Measurements from ENCODE around the gene SYNCRIP.
"Not testable (repeated sequence)": the region's sequence is repeated elsewhere in the genome, so short reads cannot be mapped to it uniquely, and the experiment has no call there.

SYNCRIP gene

DNA sequence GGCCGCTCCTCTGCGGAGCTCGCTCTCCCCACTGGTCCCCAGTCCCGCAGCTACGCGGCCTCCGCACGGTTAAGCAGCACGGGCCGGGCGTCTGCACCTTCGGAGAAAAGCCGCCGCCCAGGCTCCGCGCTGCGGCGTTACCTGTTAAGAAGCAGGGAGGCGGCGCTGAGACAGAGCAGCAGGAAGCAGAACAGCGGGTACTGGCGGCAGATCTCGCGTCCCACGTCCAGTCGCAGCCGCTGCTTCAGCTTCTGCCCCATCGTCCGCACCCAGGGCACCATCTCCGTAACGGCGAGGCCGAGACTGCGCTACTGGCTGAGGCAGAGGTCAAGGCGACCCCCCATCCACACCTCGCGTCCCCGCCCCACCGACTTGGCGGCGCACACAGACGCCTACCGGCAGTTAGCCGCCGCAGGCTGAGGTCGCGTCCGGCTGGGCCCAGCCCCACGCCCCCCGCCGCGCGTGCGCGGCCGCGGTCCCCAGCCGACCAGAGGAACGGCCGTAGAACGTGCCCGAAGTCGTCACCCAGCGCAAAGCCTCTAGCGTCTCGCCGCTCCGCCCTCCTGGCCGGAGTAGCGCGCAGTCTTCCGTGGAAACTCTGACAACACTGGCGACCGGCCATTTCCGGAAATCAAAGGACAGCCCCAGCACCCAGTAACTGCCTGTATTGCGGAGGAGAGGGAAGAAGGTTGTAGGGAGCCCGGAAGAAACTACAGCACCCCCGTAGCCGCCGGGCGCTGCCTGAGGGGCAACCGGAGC lies 49.1 kb downstream of the SYNCRIP start, which contains the start of gene SNX14:
SNX14 (minus strand) TSS at position 421 of the 759 bp plus-strand sequence; CDS start at position 281, 140 bp downstream.
- peak; percentile 65 to 66 for DNase-seq

DNA sequence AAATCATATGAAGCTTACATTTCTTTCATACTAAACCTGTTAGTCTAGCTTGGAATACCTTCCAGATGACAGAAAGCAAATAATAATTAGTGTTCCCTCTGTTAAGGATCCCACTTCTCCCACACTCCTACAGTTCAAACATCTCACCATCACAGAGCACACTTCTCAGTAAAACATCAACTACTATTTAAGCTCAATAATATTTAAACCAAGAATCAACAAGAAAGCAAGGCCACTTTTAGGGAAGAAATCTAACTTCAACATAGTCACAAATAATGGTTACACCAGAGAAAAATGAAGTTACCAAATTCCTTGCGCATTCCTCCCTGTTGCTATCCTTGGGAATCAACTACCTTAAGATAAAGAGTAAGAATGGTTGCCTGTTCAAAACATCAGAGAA lies 50.7 kb downstream of the SYNCRIP start:
- no peak for DNase-seq

DNA sequence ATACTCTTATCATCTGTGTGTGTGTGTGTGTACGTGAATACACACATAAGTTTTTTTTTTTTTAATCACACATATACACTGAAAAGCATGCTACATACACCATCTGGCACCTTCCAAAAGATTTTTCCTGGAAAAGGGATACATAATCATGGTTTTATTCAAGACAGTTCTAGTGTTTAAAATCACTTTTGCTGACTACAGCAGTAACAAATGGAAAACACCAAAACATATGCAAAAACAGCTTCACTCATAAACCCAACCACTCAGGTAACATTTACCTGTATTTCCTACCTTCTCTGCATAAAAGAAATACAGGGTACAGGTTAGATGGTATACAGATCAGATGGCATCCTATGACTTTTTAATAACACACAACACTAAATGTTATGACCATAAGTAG lies 51.5 kb downstream of the SYNCRIP start:
- DNase-seq, result no peak

DNA sequence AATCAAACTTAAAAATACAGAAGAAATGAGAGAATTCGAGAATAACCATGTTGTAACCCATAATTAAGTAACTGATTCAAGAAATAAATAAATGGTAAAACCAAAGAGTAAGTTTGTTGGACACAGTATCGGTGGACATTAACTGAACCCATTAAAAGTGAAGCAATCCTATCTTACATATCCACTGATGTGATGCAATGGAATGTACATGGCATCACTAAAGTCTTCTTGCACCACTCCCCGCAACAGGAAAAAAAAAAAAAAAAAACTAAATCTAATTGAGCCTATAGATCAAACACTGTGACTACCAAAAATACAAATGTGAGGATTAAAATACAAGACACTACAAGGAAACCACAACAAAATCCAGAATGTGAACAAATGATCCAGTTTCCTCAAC lies 56.9 kb downstream of the SYNCRIP start:
- no peak for DNase-seq

DNA sequence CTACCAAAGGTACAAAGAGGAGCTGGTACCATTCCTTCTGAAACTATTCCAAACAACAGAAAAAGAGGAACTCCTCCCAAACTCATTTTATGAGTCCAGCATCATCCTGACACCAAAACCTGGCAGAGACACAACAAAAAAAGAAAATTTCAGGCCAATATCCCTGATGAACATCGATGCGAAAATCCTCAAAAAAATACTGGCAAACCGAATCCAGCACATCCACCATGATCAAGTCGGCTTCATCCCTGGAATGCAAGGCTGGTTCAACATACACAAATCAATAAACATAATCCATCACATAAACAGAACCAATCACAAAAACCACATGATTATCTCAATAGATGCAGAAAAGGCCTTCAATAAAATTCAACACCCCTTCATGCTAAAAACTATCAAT lies 59.9 kb downstream of the SYNCRIP start:
- DNase-seq, result not testable (repeated sequence)

DNA sequence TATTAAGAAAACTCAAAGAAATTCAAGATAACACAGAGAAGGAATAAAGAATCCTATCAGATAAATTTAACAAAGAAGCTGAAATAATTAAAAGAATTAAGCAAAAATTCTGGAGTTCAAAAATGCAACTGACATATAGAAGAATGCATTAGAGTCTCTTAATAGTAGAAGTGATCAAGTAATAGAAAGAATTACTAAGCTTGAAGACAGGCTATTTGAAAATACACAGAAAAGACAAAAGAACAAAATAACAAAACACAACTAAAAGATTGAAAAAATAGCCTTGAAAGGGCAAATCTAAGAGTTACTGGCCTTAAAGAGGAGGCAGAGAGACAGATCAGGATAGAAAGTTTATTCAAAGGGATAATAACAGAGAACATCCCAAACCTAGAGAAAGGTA lies 61.1 kb downstream of the SYNCRIP start:
- DNase-seq, result no peak

DNA sequence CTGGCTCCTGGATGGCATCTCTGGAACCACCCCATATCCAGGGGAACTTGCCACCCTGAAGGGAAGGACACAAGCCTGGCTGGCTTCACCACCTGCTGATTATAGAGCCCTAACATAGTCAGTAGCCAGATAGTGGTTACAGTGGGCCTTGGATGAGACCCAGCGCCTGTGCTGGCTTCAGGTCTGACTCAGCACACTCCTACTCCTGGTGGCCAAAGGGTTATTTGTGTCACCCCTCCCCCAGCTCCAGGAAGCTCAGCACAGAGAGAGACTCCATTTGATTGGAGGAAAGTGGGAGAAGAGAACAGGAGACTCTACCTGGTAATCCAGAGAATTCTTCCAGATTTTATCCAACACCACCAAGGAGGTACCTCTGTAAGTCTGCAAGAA lies 61.8 kb downstream of the SYNCRIP start:
- no peak for DNase-seq

DNA sequence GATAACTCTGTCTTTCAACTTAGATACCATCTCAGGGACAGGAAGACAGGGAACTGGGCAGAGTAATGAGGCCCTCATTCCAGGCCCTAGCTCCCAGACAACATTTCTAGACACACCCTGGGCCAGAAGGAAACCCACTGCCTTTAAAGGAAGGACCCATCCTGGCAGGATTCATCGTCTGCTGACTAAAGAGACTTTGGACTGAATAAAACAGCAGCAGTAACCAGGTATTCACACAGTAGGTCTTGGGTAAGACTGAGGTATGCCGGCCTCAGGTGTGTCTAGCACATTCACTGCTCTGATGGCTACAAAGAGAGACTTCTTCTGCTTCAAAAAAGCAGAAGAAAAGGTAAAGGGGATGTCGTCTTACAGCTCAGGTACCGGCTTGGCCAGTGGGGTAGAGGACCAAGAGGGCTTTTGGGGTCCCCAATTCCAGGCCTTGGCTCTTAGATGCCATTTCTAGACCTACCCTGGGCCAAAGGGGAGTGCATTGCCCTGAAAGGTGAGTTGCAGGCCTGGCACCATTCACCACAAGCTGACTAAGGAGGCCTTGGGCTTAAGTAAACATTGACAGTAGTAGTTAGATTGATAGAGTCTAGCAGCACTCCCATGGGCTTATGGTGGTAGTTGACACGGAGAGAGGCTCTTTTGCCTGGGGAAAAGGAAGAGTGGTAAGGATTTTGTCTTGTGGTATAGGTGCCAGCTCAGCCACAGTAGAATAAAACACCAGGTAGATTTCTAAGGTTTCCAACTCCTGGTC lies 62.4 kb downstream of the SYNCRIP start:
- no peak for DNase-seq

DNA sequence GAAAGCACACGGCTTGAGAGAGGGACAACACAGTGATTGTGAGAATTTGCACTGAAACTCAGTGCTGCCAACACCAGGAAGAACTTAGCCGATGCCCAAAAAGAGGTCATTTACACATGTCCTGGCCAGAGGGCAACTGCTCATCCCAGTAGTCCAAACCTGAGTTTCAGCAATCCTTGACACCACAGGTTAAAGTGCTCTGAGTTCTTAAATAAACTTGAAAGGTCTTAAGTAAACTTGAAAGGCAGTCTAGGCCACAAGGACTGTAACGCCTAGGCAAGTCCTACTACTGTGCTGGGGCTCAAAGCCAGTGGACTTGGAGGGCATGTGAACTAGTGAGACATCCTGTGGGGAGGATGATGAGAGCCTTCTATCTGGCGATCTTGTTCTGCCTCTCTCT lies 63.1 kb downstream of the SYNCRIP start:
- no peak for DNase-seq

DNA sequence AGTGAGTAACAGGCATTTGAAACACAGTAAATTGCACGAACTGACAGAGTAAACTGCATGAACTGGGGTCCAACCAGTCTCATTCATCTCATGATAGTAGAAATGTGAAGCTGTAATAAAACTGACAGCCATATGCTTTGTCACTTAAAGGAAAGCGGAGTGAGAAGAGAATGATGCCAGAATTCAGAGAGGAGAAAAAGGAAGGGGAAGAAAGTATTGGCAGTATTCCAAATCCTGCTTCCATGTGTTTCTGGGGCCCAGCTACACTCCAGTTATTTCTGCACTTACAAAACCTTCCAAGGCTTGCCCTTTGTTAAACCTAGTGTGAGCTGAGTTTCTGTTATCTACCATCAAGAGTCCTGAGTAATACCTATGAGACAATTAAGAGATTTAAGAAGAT lies 66.2 kb downstream of the SYNCRIP start:
- no peak for DNase-seq

DNA sequence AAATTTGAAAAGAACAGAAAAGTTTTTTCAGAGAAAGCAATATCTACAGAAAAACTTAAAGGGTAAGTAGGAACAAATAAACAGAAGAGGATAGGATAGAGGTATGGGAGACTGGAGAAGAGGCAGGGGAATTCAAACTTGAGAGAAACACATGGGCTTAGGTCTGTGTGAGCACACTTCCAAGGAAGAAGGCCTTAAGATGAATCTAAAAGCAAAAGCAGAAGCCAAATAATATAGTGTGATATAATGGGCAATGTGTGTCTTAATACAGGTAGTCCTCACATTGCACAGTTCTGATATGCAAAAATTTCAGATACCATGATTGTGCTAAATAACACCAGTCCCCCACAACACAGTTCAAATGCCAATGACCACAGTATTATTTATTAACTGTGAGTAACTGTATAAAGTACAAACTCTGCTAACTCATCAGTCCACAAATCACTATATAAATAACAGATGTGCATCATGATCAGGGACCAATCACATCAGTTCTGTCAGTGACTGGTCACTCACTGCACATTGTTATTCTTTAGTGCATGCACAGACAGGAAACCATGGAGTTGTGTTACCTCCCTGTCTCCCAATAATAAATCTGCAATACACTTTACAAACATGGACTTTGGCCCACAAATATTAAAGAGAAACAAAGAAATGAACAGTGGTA lies 67.6 kb downstream of the SYNCRIP start:
- DNase-seq, result no peak

DNA sequence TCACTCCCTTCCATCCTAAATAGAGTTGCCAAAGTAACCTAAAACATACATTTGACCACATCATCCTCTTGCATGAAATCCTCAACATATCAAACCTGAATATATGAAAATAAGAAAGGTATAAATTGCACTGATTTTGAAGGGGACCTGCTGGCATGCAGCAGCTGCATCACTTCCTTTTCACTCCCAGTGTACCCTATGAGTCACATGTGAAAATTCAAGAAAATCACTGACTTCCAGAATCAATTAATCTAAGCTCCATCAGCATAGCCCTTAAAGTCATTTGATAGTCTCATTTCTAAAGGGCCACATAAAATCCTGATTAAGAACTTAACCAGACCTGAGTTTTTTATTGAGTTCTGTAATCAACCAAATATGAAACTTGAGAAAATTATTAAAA lies 73.4 kb downstream of the SYNCRIP start:
- DNase-seq, result no peak

DNA sequence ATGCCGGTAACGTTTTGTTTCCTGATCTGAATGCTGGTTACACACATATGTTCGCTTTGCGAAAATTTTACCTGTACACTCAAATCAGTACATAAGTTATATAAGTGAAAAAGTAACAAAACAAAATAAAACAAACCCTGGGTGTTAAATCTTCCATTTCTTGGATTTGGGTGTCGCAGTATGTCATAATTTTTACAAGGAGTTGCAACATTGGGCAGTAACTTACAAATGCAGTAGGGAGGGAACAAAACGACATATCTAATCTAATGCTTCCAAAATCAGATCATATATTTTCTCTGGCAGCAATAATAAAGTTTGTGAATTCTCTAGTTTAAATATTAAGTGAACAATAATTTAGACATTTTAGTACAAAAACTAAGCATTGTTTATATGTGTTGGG lies 74.3 kb downstream of the SYNCRIP start:
- no peak for DNase-seq

DNA sequence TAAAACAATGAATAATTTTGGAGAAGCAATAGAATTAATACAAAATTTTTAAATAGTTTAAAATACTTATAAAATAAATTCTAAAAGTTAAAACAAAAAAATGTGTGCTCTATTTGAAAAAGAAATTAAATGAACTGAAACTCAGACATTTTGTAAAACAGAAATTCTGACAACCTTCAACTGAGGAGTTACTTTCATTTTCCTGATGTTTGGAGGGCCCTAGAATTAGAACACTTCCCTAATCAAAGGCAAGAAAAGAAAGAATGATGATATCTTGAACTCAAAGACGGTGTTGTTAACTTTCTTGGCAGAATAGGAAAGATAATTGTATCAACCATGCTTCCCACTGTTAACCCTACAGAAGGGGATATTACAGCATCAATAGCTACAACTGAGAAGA lies 77.0 kb downstream of the SYNCRIP start:
- DNase-seq, result no peak

DNA sequence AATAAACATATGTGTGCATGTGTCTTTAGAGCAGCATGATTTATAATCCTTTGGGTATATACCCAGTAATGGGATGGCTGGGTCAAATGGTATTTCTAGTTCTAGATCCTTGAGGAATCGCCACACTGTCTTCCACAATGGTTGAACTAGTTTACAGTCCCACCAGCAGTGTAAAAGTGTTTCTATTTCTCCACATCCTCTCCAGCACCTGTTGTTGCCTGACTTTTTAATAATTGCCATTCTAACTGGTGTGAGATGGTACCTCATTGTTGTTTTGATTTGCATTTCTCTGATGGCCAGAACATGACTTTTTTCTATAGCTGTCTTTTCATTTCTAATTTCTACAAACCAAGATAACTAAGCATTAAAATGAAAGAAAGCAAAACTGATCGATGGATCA lies 78.5 kb downstream of the SYNCRIP start:
- not testable (repeated sequence) for DNase-seq

Data from stimulated activated CD4-positive, alpha-beta T cell treated with anti-CD3 and anti-CD28 coated beads, Interleukin-4, amount 100 ng/mL, for 4 hours (primary cell).